Measurements from ENCODE around the gene POMP. TPM values are rescaled to one million over a fixed set of nuclear protein-coding genes. Genes with fewer than 3 reads are reported as not detected.

The POMP gene
- total RNA-seq, 2 experiments from 2014 or later: 46.6 to 79.0 TPM

DNA sequence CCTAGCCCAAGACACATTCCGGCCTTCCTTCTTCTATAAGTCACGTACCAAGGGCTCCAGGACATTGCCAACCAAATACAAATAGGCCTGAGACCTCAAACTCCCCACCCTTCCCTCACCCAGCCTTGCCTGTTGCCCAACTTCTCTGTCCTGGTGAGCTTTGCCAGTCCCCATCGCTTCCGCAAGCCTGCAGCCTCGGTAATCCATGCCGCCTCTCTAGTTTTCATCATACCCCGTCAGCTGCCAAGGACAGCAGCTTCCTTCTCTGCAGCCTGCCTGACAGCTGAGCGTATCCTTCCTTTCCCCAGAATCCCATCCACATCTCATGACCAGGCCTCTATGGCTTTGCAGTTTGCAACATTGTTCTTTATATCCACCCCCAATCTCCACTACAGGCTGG lies 36.6 kb upstream of the POMP start:
- CTCF ChIA-PET (ENCODE audit: unreplicated experiment): no interaction called here
- Histone ChIP-seq H3K79me2 (ENCODE audit: insufficient read depth, low read depth, low read length) (no peaks in the 10 kb centered on the region), H3K9me3 (ENCODE audit: low read length) (no peaks in the 10 kb centered on the region), H3K9me2 (ENCODE audit: insufficient read depth, low read length) (no peaks in the 10 kb centered on the region), H2AFZ (ENCODE audit: low read length) (no peak overlapping the region), H3K4me3 (ENCODE audit: low read depth, low read length, poor library complexity, severe bottlenecking) (no peak overlapping the region), H3K4me2 (ENCODE audit: low read length) (no peak overlapping the region), H3K27ac (ENCODE audit: low read depth, low read length, poor library complexity, severe bottlenecking) (no peak overlapping the region), H4K20me1 (ENCODE audit: insufficient read depth, low read length) (no peaks in the 10 kb centered on the region), H3K36me3 (ENCODE audit: insufficient read depth, low read length) (no peaks in the 10 kb centered on the region), H3K4me1 (ENCODE audit: insufficient read depth, low read length, poor library complexity, severe bottlenecking) (no peaks in the 10 kb centered on the region)
- BruUV-seq (replicated peaks): no TSS peak
- TF ChIP-seq, protein P1, sequence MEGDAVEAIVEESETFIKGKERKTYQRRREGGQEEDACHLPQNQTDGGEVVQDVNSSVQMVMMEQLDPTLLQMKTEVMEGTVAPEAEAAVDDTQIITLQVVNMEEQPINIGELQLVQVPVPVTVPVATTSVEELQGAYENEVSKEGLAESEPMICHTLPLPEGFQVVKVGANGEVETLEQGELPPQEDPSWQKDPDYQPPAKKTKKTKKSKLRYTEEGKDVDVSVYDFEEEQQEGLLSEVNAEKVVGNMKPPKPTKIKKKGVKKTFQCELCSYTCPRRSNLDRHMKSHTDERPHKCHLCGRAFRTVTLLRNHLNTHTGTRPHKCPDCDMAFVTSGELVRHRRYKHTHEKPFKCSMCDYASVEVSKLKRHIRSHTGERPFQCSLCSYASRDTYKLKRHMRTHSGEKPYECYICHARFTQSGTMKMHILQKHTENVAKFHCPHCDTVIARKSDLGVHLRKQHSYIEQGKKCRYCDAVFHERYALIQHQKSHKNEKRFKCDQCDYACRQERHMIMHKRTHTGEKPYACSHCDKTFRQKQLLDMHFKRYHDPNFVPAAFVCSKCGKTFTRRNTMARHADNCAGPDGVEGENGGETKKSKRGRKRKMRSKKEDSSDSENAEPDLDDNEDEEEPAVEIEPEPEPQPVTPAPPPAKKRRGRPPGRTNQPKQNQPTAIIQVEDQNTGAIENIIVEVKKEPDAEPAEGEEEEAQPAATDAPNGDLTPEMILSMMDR (conservative IDR thresholded peaks at IDR 0.05; ENCODE audit: low read length): no peak
- no peak for TF ChIP-seq EZH2phosphoT487 (IDR thresholded peaks at IDR 0.05; ENCODE audit: borderline replicate concordance, low read depth, low read length)
- POLR2A ChIA-PET: interaction anchor here (0.6 to 0.7 kb wide), 2 partner anchors 76 to 346 kb away, joined by 3 to 4 read pairs; no protein-coding TSS in a partner anchor
- intact Hi-C loops (cut with micrococcal nuclease; ENCODE audit: unreplicated experiment): no loop called here
- DNase-seq (ENCODE audit: low spot score): no peak

DNA sequence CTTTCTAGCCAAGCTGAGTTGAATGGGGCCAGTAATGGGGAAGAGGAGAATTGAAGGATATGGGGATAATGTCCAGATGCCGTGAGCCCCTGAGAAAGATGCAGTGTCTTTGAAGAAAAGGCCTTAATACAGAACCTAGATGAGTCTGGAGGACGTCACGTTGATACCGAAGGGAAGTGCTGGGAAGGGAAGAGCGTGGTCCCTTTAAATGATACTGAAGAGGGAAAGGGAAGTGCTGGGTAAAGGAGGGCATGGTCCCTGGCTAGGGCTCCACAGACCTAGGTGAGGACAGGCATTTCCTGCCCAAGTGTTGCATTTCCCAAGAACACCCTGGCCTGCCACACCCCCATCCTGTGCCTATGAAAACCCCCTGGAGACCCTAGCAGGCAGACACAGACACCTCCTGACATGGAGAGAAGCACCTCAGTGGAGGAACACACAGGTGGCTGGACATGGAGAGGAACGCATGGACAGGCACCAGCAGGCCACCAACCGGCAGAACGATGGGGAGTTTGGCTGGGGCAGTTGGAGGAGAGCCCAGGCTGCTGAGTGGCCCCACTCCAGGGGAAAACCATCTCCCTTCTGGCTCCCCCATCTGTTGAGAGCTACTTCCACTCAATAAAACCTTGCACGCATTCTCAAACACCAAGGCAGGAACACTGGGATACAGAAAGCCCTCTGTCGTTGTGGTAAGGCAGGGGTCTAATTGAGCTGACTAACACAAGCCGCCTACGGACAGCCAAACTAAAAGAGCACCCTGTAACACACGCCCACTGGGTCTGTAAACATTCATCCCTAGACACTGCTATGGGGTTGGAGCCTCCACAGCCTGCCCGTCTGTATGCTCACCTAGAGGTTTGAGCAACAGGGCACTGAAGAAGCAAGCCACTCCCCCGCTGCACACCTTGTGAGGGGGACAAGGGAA lies 34.9 kb upstream of the POMP start:
- Histone ChIP-seq H3K27ac (ENCODE audit: low read depth, low read length, poor library complexity, severe bottlenecking) (no peak overlapping the region), H3K36me3 (ENCODE audit: insufficient read depth, low read length) (no peaks in the 10 kb centered on the region), H3K4me3 (ENCODE audit: low read depth, low read length, poor library complexity, severe bottlenecking) (no peak overlapping the region), H2AFZ (ENCODE audit: low read length) (no peak overlapping the region), H3K9me2 (ENCODE audit: insufficient read depth, low read length) (no peaks in the 10 kb centered on the region), H3K9me3 (ENCODE audit: low read length) (no peaks in the 10 kb centered on the region), H3K4me1 (ENCODE audit: insufficient read depth, low read length, poor library complexity, severe bottlenecking) (no peaks in the 10 kb centered on the region), H4K20me1 (ENCODE audit: insufficient read depth, low read length) (no peaks in the 10 kb centered on the region), H3K4me2 (ENCODE audit: low read length) (no peak overlapping the region), H3K79me2 (ENCODE audit: insufficient read depth, low read depth, low read length) (no peaks in the 10 kb centered on the region)
- POLR2A ChIA-PET: no interaction called here
- TF ChIP-seq, protein P1 (conservative IDR thresholded peaks at IDR 0.05; ENCODE audit: low read length): no peak
- no peak for TF ChIP-seq EZH2phosphoT487 (IDR thresholded peaks at IDR 0.05; ENCODE audit: borderline replicate concordance, low read depth, low read length)
- intact Hi-C loops (cut with micrococcal nuclease; ENCODE audit: unreplicated experiment): no loop called here
- CTCF ChIA-PET (ENCODE audit: unreplicated experiment): no interaction called here
- BruUV-seq (replicated peaks): no TSS peak
- no peak for DNase-seq (ENCODE audit: low spot score)
